ENCODE data around the gene ABHD12B. TPM values are rescaled to one million over a fixed set of nuclear protein-coding genes. Genes with fewer than 3 reads are reported as not detected.
"Not testable (repeated sequence)": the region's sequence is repeated elsewhere in the genome, so short reads cannot be mapped to it uniquely, and the experiment has no call there.

ABHD12B gene
- total and polyA plus RNA-seq, 12 donors: not detected

GRCh38 chr14:50892255-50892654 is 20.4 kb downstream of the ABHD12B start:
- WGBS, 2 donors: 81 to 83% methylated on average over 5 of the region's 5 CpGs
- H3K36me3 ChIP-seq: peaks cover 0 to 5% (median 0%) of the 10 kb centered on the region in 9 donors
- no peaks in the 10 kb centered on the region for H3K27me3 ChIP-seq
- H3K9me3 ChIP-seq: no peaks in the 10 kb centered on the region
- H3K27ac ChIP-seq: no peak overlapping the region
- intact Hi-C loops (cut with DNase I): no loop called here
- TF ChIP-seq CTCF (IDR thresholded peaks at IDR 0.05): no peak
- no peak for ATAC-seq
- H3K4me1 ChIP-seq: no peaks in the 10 kb centered on the region
- no peak for DNase-seq
- H3K4me3 ChIP-seq: no peak overlapping the region

- H3K27me3 ChIP-seq; H3K27ac ChIP-seq; H3K4me3 ChIP-seq; H3K9me3 ChIP-seq; DNase-seq; ATAC-seq; intact Hi-C loops (cut with DNase I); H3K4me1 ChIP-seq: not testable (repeated sequence)
- WGBS, 2 donors: 81 to 84% methylated on average over 5 of the region's 7 CpGs
- peaks cover 0 to 16% (median 0%) of the 10 kb centered on the region in 9 donors for H3K36me3 ChIP-seq
Observed at GRCh38 chr14:50896421-50896820, 24.6 kb downstream of the ABHD12B start.

DNA sequence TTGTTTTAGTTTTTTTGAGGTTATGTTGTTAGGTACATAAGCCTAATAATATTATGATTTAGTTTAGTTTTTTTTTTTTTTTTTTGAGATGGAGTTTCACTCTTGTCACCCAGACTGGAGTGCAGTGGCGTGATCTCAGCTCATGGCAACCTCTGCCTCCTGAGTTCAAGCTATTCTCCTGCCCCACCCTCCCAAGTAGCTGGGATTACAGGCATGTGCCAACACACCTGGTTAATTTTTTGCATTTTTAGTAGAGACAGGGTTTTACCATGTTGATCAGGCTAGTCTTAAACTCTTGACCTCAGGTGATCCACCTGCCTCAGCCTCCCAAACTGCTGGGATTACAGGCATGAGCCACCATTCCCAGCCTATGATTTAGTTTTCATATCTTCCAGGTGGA is 25.2 kb downstream of the ABHD12B start:
- H3K27ac ChIP-seq; ATAC-seq; H3K9me3 ChIP-seq; H3K4me3 ChIP-seq; H3K27me3 ChIP-seq; DNase-seq; intact Hi-C loops (cut with DNase I); H3K4me1 ChIP-seq: not testable (repeated sequence)
- 100% methylated on average over 1 of the region's 1 CpG for WGBS, 2 donors
- peaks cover 0 to 16% (median 0%) of the 10 kb centered on the region in 9 donors for H3K36me3 ChIP-seq

DNA sequence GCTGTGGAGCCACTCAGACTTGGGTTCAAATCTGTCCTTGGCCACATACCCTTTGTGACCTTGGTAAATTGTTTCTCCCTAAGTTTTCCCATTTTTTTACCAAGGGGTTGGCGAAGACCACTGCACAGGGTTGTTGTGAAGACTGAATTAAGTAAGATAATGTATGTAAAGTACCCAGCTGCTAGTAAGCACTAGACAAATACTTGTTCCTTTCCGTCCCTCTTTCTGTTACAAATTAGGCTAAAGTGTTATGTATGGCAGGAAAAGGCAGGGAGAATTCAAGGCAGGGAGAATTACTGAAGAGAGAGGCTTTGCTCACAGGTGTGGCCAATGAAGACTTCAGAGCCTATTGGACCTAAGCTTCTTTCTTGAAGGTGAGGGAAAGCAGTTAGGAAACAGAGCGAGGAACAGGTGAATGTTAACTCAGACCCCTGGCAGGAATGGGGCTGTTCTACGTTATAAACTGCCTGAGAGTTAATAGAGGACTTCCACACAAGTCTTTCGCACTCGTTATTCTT is 25.9 kb downstream of the ABHD12B start:
- no peak for TF ChIP-seq CTCF (IDR thresholded peaks at IDR 0.05)
- intact Hi-C loops (cut with DNase I): no loop called here

DNA sequence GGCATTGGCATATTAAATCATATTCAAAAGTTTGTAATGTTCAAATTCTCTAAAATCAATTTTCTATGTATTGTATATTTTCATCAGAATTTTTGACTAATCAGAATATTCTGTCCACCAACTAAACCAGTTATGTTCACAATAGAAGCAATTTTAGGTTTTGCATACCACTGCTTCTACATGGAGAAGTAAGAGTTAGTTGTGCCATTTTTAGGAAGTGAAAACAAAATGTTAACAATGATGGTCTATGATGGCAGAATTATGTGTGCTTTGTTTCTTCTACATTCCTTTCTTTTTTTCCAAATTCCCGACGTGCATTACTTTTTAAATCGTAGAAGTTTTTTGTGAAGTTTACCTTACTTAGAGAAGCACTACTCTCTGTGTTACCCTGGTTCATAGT is 29.5 kb downstream of the ABHD12B start:
- intact Hi-C loops (cut with DNase I): no loop called here
- Histone ChIP-seq H3K27me3 (no peaks in the 10 kb centered on the region), H3K4me1 (no peaks in the 10 kb centered on the region), H3K4me3 (no peak overlapping the region), H3K36me3 (peaks cover 0 to 54% (median 15%) of the 10 kb centered on the region in 9 donors), H3K9me3 (peaks cover 0 to 9% (median 0%) of the 10 kb centered on the region in 11 donors), H3K27ac (no peak overlapping the region)
- no peak for ATAC-seq
- no peak for TF ChIP-seq CTCF (IDR thresholded peaks at IDR 0.05)
- DNase-seq: no peak
- 95 to 96% methylated on average over 3 of the region's 3 CpGs for WGBS, 2 donors

More for the DNA sequence above, 25.9 kb downstream of the ABHD12B start:
- ATAC-seq (no peak), DNase-seq (no peak)
- H3K4me1 ChIP-seq: no peaks in the 10 kb centered on the region
- no peaks in the 10 kb centered on the region for H3K9me3 ChIP-seq
- no peaks in the 10 kb centered on the region for H3K27me3 ChIP-seq
- 94 to 98% methylated on average over 6 of the region's 6 CpGs for WGBS, 2 donors
- H3K27ac ChIP-seq: no peak overlapping the region
- H3K36me3 ChIP-seq: peaks cover 0 to 22% (median 0%) of the 10 kb centered on the region in 9 donors
- H3K4me3 ChIP-seq: no peak overlapping the region
